Natural killer cell (primary cell): ENCODE measurements around the gene SLC38A11. TPM values are rescaled to one million over a fixed set of nuclear protein-coding genes. Genes with fewer than 3 reads are reported as not detected.

Experiments used
- ATAC-seq, 3 donors: fragments of 150-1000 bp in 2 of 3; fragments of 200-7000 bp in 1 of 3; cut with Tn5 transposase; 1 replicate in 1 of 3; 2 replicates in 2 of 3; pipeline ENCODE4 v1.10.0; 2021; ENCODE audit warnings: mild to moderate bottlenecking in 2 of 3, moderate library complexity in 2 of 3
- DNase-seq, 2 donors: peaks; one replicate each; pipeline versions ENCODE4 v3.0.0 to v3.0.0-alpha.2; 2013 to 2021; ENCODE audit warnings: mixed read lengths in 1 of 2
- H3K27ac ChIP-seq: one replicate; pipeline ENCODE4 v1.5.1; 2013; ENCODE audit warnings: mild to moderate bottlenecking, low read length
- H3K27me3 ChIP-seq: one replicate; pipeline ENCODE4 v1.6.1; 2013; ENCODE audit warnings: low read length; ENCODE audit not compliant: control insufficient read depth, insufficient read depth
- H3K36me3 ChIP-seq: one replicate; pipeline ENCODE4 v1.6.1; 2013; ENCODE audit warnings: low read length; ENCODE audit not compliant: control insufficient read depth, insufficient read depth
- H3K4me1 ChIP-seq: one replicate; pipeline ENCODE4 v1.6.1; 2013; ENCODE audit warnings: low read length; ENCODE audit not compliant: control insufficient read depth, insufficient read depth
- H3K4me3 ChIP-seq: one replicate; pipeline ENCODE4 v1.5.1; 2013; ENCODE audit warnings: low read length
- H3K9me3 ChIP-seq: one replicate; pipeline ENCODE4 v1.6.1; 2013; ENCODE audit warnings: low read length; ENCODE audit not compliant: control insufficient read depth, insufficient read depth
- H3K27ac Mint-ChIP-seq, 2 donors: one replicate each; pipeline ENCODE4 v1.8.0; 2022; ENCODE audit warnings: mild to moderate bottlenecking in 2 of 2, mixed read lengths in 2 of 2, moderate library complexity in 1 of 2
- H3K27me3 Mint-ChIP-seq, 2 donors: one replicate each; pipeline ENCODE4 v1.8.0; 2022; ENCODE audit warnings: low read depth in 2 of 2, mixed read lengths in 2 of 2
- H3K36me3 Mint-ChIP-seq: one replicate; pipeline ENCODE4 v1.8.0; 2022; ENCODE audit warnings: mixed read lengths
- H3K4me1 Mint-ChIP-seq, 2 donors: one replicate each; pipeline ENCODE4 v1.8.0; 2022; ENCODE audit warnings: mixed read lengths in 2 of 2
- H3K4me3 Mint-ChIP-seq: one replicate; pipeline ENCODE4 v1.8.0; 2022; ENCODE audit warnings: mild to moderate bottlenecking, moderate library complexity, mixed read lengths
- H3K9me3 Mint-ChIP-seq, 2 donors: one replicate each; pipeline ENCODE4 v1.8.0; 2022; ENCODE audit warnings: mixed read lengths in 2 of 2
- CTCF ChIP-seq: fragments of 200-600 bp; IDR thresholded peaks from one replicate; pipeline ENCODE4 v1.8.0; 2022; ENCODE audit warnings: antibody characterized with exemption
- WGBS: methylation state at CpG from one replicate; pipeline ENCODE4 v1.1.7; 2013; ENCODE audit warnings: missing lambda C conversion rate; ENCODE audit not compliant: insufficient coverage; 5-methylcytosine and 5-hydroxymethylcytosine counted together
- intact Hi-C: fragments of 100-400 bp; cut with micrococcal nuclease; formaldehyde crosslinking; loops from one replicate; pipeline ENCODE4 v1.14.2; 2022
- total RNA-seq, 4 donors: library from RNA; stranded (reverse); fragments of 120-200 nt in 1 of 4; gene quantifications; one replicate each; pipeline versions ENCODE4 v1.2.3 to v1.2.4, GENCODE V29; 2013 to 2022

SLC38A11 gene
- total RNA-seq, 3 donors from 2014 or later (not counting 1 experiment from before 2014, with no cell fraction given): 0.66 TPM; not detected in 2

- Mint-ChIP-seq H3K27ac (no peak overlapping the region), H3K4me3 (no peak overlapping the region), H3K4me1 (no peaks in the 10 kb centered on the region), H3K9me3 (no peaks in the 10 kb centered on the region), H3K27me3 (peaks cover 0 to 3% of the 10 kb centered on the region in 2 donors), H3K36me3 (no peaks in the 10 kb centered on the region)
- intact Hi-C loops: no loop called here
- ATAC-seq: no peak
- WGBS: 95% methylated on average over 3 of the region's 6 CpGs
- no peaks in the 10 kb centered on the region for H3K9me3 ChIP-seq
- H3K4me3 ChIP-seq: no peak overlapping the region
- no peak overlapping the region for H3K27ac ChIP-seq
- no peaks in the 10 kb centered on the region for H3K4me1 ChIP-seq
- DNase-seq: no peak
- H3K36me3 ChIP-seq: no peaks in the 10 kb centered on the region
- no peaks in the 10 kb centered on the region for H3K27me3 ChIP-seq
- TF ChIP-seq CTCF: no peak
Measured at GRCh38 chr2:164905307-164905706, 50.0 kb downstream of the SLC38A11 start.

- no peak overlapping the region for H3K4me3 Mint-ChIP-seq
- no peaks in the 10 kb centered on the region for H3K4me1 ChIP-seq
- intact Hi-C loops: no loop called here
- H3K36me3 Mint-ChIP-seq: no peaks in the 10 kb centered on the region
- DNase-seq (no peak), ATAC-seq (no peak)
- H3K36me3 ChIP-seq: no peaks in the 10 kb centered on the region
- H3K4me3 ChIP-seq: no peak overlapping the region
- no peaks in the 10 kb centered on the region for H3K9me3 Mint-ChIP-seq
- H3K27ac ChIP-seq: no peak overlapping the region
- no peaks in the 10 kb centered on the region for H3K27me3 ChIP-seq
- no peak overlapping the region for H3K27ac Mint-ChIP-seq
- TF ChIP-seq CTCF: no peak
- H3K4me1 Mint-ChIP-seq: no peaks in the 10 kb centered on the region
- H3K27me3 Mint-ChIP-seq: peaks cover 0 to 3% of the 10 kb centered on the region in 2 donors
- no peaks in the 10 kb centered on the region for H3K9me3 ChIP-seq
- 33% methylated on average over 1 of the region's 2 CpGs for WGBS
Measured at GRCh38 chr2:164903951-164904350, 51.4 kb downstream of the SLC38A11 start.

DNA sequence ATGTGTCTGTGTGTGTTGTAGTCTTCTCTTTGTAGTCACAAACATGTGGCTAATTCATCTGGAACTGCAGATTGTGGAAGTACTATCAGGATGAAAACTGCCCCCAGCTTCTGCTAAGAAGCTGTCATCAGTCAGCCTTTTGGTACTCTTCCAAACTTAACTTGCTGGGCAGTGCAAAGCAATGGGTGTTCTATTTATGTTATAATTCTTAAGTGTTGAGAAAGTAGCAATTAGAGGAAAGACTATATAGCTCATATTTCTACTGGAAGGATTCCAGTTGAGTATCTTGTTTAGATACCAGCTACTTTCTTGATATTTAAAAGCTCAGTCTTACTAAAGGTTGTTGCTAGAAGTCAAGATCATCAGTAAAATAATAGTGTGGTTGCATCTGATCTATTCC lies 52.1 kb downstream of the SLC38A11 start:
- no peaks in the 10 kb centered on the region for H3K36me3 ChIP-seq
- no peak overlapping the region for H3K4me3 ChIP-seq
- Mint-ChIP-seq H3K4me3 (no peak overlapping the region), H3K36me3 (no peaks in the 10 kb centered on the region), H3K9me3 (no peaks in the 10 kb centered on the region), H3K27me3 (peaks cover 0 to 3% of the 10 kb centered on the region in 2 donors), H3K27ac (no peak overlapping the region), H3K4me1 (no peaks in the 10 kb centered on the region)
- no peaks in the 10 kb centered on the region for H3K4me1 ChIP-seq
- intact Hi-C loops: no loop called here
- DNase-seq: no peak
- ATAC-seq: no peak
- H3K27ac ChIP-seq: no peak overlapping the region
- no peaks in the 10 kb centered on the region for H3K9me3 ChIP-seq
- no peaks in the 10 kb centered on the region for H3K27me3 ChIP-seq
- TF ChIP-seq CTCF: no peak

- Histone ChIP-seq H3K27me3 (no peaks in the 10 kb centered on the region), H3K9me3 (no peaks in the 10 kb centered on the region), H3K4me1 (no peaks in the 10 kb centered on the region), H3K4me3 (no peak overlapping the region), H3K36me3 (no peaks in the 10 kb centered on the region), H3K27ac (no peak overlapping the region)
- no CpG with 5 or more reads among the region's 1 CpG for WGBS
- ATAC-seq: no peak
- no peaks in the 10 kb centered on the region for H3K36me3 Mint-ChIP-seq
- H3K4me3 Mint-ChIP-seq: no peak overlapping the region
- DNase-seq: no peak
- peaks cover 0 to 2% of the 10 kb centered on the region in 2 donors for H3K9me3 Mint-ChIP-seq
- TF ChIP-seq CTCF: no peak
- H3K4me1 Mint-ChIP-seq: peaks cover 4% of the 10 kb centered on the region in 2 donors
- intact Hi-C loops: no loop called here
- H3K27me3 Mint-ChIP-seq: no peaks in the 10 kb centered on the region
- no peak overlapping the region for H3K27ac Mint-ChIP-seq
Measured at GRCh38 chr2:164899121-164899520, 56.2 kb downstream of the SLC38A11 start.
